GM18867 (cell line): ENCODE data around the gene TSKU.

Source experiments
- ATAC-seq: cut with Tn5 transposase; IDR thresholded peaks from one replicate; pipeline ENCODE4 v1.9.1; 2021; ENCODE audit warnings: mild to moderate bottlenecking, moderate library complexity; ENCODE audit not compliant: unreplicated experiment

The TSKU gene

DNA sequence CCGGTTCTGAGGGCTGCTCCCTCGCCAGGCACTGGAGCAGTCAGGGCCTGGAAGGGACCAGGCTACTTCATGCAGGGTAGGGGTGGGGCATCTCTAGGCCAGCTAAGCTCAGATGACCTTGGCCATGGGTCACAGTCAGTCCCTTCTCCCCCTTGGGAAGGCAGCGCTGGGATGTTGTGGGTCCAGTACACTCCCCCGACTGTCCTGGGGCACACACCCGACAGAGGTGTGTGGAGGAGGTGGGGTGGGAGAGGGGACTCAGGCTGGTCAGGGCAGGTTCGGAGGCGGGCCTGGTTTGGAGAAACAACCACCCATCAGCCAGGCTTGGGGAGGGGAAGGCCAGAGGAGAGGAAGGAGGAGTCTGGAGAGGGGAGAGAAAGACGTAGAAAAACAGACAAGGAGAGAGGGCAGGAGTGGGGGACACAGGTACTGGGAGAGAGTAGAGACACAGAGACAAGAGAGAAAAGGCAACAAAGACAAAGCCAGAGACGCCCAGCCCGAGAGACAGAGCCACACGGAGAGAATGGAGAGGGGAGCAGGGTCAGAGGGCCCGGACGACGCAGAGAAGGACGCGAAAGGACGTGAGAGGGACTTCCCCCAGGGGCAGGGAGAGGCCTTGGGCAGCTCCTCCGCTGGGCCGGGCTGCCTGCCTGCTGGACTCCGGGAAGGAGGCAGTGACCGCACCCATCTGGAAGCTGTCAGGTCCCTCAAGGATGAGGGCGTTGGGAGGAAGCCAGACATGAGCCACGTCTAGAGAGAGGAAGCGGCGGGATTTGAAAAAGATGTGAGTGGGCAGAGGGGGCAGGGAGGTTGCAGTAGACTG, 30.6 kb upstream of the TSKU start:
- no peak for ATAC-seq

- no peak for ATAC-seq
Observed at GRCh38 chr11:76753449-76753848, 29.7 kb upstream of the TSKU start.

DNA sequence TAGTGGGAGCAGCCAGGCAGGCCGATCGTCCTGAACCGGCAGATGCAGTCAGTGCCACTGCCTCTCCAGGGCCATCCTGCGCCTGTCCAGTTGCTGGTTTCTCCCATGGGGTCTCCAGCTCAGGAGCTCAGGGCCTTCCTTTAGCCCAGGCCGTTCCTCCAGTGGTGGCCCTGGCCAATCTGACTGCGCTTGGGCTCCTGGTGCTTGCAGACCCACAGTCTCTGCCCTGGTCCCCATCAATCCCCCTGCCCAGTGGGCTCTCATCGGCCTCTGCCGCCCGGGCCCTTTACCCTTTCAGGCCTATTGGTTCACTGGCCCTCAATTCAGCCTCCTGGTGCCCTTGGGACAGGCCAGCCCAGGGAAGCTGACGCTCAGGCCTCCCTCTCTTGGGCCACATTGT, 29.2 kb upstream of the TSKU start:
- ATAC-seq, result no peak

- ATAC-seq, result no peak
Observed at GRCh38 chr11:76756341-76756741, 26.8 kb upstream of the TSKU start.

- no peak for ATAC-seq
Observed at GRCh38 chr11:76758311-76758710, 24.8 kb upstream of the TSKU start.

GRCh38 chr11:76759092-76759491, 24.1 kb upstream of the TSKU start:
- no peak for ATAC-seq

DNA sequence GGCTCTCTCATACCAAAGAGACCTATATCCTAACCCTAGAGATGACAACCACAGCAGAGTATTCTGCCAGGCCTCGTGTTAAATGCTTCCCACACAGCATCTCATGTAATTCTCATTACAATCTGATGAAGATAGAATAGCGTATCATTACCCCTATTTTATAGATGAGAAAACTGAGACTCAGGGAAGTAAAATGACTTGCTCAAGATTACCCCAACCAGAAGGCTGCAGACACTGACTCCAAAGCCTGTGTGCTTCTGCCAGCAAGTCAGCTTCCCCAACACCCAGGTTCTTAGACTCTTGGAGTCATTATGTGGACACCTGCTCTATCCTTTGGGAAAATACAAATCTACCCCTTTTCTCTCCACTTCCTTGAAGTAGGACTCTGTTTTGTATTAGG, 23.6 kb upstream of the TSKU start:
- ATAC-seq, result no peak

DNA sequence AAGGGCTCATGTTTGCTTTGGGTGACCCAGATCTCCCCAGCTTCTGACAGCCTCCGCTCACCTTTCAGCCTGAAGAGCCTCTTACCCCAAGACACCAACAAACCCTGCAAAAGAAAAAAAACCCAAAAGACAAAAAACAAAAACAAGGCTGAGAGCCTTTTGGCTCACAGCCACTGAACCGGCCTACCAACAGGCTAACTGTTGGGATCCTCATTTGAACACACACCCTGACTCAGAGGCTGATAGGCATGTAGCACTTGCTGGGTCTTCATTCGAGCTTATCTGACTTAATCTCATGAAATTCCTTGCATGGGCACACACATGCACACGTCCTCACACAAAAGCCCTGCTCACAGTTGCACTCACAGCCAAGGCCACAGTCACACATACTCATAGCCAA, 22.9 kb upstream of the TSKU start:
- ATAC-seq, result no peak

- ATAC-seq, result no peak
Observed at GRCh38 chr11:76761718-76762355, 21.3 kb upstream of the TSKU start.

GRCh38 chr11:76762356-76762752, 20.8 kb upstream of the TSKU start:
- no peak for ATAC-seq

DNA sequence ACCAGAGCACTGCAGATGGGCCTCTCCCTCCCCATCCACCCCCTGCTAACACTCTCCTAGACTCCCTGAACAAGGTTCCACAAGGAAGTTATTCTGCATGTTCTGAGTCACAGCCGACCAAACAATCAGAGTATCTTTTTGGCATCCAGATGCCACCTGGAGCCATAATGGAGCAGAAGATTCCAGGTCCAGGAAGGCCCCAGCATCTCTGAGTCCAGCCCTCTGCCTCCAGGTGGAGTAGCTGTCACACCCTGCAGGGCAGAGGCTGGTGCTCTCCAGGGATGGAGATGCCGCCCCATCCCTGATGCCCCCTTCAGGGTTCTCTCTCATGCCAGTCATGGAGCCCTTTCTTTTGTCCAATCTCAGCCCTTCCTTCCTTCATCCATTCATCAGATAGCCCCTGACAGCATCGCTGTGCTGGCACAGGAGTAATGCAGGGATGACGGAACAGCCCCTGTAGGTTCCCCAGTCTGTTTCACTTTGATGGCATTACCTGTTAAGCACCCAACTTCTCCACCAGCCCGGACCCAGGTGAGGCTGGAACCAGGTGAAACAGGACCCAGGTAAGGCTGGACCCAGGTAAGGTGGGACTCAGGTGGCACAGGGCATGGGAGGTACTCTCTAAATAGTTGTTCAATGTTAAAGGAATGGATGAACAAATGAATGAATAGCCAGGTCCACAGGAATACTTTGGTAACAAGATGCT, 20.1 kb upstream of the TSKU start:
- ATAC-seq, result no peak

- ATAC-seq, result no peak
Observed at GRCh38 chr11:76763573-76764346, 19.4 kb upstream of the TSKU start.

GRCh38 chr11:76764941-76765665, 18.1 kb upstream of the TSKU start:
- no peak for ATAC-seq

GRCh38 chr11:76765863-76766350, 17.2 kb upstream of the TSKU start:
- ATAC-seq, result no peak

GRCh38 chr11:76766521-76766920, 16.6 kb upstream of the TSKU start:
- no peak for ATAC-seq

DNA sequence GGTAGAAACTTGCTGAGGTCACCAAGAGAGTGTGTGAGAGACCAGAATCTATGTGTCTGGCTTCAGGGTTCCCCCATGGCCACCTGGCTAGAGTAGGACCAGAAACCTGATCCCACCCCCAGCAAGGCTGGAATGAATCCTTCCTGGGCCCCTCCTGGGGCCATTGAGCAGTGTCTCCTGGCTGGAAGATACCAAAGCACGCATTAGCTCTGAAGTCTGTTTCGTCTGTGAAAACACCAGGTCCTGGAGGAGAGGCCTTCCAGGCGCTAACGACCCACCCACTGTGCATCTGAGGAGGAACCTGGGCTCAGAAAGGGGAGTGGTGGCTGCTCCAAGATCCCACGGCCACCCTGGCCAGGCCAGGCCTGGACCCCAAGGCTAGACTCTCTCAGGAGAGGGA, 15.5 kb upstream of the TSKU start:
- no peak for ATAC-seq

GRCh38 chr11:76768088-76768908, 14.9 kb upstream of the TSKU start:
- no peak for ATAC-seq

DNA sequence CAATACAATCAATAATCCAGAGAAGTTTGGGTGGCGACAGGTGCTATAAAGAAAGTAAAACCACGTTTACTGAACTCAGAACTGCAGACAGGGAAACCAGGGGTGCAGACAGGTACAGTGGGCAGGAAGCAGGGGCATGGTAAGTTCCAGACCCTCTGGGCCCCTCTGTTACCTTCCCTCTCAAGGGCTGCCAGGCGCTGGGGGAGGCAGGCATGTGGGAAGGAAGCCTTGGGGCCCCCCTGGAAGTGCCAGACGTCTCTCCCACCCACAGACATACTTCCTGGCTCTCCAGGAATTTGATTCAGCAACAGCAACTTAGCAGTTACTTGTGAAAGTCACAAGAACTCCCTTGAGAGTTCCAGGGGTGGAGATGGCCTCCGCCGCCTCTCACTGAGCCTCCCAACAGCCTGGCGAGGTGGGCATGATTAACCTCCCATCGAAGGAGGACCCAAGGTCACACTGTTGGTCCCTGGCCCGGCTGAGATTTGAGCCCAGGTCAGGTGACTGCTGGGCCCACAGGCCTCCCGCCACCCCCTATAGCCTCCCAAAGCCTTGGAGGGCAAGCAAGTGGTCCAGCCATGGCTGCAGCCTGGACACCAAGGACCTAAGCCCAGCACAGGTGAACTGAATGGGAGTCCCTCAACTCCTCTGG, 14.1 kb upstream of the TSKU start:
- no peak for ATAC-seq
